G401.6 (cell line): ENCODE measurements around the gene ZBTB9.
"Not testable (repeated sequence)": the region's sequence is repeated elsewhere in the genome, so short reads cannot be mapped to it uniquely, and the experiment has no call there.

ENCODE experiments used
- FAIRE-seq: peaks from 2 replicates; lab custom pipeline; 2012; peaks lifted over from hg19 to GRCh38; lab: Jason Lieb, UNC

Gene ZBTB9

DNA sequence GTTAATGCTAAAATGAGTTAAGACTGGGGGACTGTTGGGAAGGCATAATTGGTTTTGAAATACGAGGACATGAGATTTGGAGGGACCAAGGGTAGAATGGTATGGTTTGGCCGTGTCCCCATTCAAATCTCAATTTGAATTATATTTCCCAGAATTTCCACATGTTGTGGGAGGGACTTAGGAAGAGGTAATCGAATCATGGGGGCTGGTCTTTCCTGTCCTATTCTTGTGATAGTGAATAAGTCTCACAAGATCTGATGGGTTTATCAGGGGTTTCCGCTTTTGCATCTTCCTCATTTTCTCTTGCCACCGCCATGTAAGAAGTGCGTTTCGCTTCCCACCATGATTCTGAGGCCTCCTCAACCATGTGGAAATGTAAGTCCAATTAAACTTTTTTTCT is 12.7 kb downstream of the ZBTB9 start:
- FAIRE-seq: no peak

DNA sequence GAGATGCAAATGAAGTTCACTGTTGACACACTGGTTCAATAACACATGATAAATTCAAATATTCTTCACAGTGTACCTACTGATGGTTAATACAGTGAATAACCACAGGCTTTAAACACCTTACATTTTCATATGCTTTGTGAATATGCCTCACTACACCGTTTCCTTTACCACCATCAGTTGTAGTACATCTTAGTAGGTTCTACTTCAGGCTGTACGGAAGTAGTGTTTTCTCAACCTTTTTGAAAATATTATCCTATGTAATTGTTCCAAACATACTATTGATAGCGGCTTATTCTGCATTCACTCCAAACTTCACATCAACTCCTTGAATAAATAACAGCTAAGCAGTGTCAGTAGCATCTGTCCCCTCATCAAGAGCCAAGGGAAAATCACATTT is 15.3 kb downstream of the ZBTB9 start:
- no peak for FAIRE-seq

DNA sequence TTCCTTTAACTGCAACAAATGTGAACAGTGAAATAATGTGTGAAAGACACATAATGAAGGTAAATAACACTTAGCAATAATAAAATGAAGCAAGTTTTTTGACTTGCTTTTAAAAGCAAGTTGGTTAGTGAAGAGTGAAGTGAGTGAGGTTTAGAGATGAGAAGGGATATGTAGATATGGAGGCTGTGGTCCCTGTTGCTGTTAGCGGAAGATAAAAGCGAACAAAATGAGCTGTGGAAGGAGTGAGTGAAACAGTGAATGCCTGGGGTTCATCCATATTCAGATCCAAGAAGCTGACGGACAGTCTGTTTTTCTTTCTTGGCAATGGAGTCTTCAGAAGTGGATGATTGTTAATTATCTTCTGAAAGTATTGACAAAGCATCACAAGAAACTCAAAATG is 23.5 kb downstream of the ZBTB9 start:
- no peak for FAIRE-seq

DNA sequence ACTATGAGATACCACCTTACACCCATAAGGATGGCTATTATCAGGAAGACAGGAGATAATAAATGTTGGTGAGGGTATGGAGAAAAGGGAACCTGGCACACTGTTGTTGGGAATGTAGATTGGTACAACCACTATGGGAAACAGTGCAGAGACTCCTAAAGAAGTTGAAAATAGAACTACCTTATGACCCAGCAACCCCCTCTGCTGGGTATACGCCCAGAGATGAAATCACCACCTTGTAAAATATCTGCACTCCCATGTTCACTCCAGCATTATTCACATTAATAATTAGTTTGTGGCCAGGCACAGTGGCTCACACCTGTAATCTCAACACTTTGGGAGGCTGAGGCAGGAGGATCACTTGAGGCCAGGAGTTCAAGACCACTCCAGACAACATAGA is 26.8 kb downstream of the ZBTB9 start:
- no peak for FAIRE-seq

DNA sequence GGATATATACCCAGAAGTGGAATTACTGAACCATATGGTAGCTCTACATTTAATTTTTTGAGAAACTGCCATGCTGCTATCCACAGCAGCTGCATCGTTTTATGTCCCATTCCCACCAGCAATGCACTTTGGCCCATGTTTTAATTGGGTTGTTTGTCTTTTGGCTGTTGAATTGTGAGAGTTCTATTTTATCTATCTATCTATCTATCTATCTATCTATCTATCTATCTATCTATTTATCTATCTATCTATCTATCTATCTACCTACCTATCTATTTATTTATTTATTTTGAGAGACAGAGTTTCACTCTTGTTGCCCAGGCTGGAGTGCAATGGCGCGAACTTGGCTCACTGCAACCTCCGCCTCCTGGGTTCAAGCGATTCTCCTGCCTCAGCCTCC is 28.2 kb downstream of the ZBTB9 start:
- FAIRE-seq: not testable (repeated sequence)

DNA sequence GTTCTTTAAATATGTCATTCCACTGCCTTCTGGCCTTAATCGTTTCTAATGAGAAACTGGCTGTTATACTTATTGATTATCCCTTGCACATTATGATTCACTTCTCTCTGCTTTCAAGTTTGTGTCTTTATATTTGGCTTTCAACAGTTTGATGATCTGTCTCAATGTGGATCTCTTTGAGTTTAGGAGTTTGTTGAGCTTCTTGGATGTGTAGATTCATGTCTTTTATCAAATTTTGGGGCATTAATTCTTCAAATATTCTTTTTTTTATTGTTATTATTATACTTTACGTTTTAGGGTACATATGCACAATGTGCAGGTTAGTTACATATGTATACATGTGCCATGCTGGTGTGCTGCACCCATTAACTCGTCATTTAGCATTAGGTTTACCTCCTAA is 29.3 kb downstream of the ZBTB9 start:
- FAIRE-seq: no peak

DNA sequence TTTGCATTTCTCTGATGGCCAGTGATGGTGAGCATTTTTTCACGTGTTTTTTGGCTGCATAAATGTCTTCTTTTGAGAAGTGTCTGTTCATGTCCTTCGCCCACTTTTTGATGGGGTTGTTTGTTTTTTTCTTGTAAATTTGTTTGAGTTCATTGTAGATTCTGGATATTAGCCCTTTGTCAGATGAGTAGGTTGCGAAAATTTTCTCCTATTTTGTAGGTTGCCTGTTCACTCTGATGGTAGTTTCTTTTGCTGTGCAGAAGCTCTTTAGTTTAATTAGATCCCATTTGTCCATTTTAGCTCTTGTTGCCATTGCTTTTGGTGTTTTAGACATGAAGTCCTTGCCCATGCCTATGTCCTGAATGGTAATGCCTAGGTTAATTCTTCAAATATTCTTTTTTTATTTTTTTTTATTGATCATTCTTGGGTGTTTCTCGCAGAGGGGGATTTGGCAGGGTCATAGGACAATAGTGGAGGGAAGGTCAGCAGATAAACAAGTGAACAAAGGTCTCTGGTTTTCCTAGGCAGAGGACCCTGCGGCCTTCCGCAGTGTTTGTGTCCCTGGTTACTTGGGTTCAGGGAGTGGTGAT is 30.4 kb downstream of the ZBTB9 start:
- not testable (repeated sequence) for FAIRE-seq

DNA sequence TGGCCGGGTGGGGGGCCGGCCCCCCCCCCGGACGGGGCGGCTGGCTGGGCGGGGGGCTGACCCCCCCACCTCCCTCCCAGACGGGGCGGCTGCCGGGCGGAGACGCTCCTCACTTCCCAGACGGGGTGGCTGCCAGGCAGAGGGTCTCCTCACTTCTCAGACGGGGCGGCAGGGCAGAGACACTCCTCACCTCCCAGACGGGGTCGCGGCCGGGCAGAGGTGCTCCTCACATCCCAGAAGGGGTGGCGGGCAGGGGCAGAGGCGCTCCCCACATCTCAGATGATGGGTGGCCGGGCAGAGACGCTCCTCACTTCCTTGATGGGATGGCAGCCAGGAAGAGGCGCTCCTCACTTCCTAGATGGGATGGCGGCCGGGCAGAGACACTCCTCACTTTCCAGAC is 31.3 kb downstream of the ZBTB9 start:
- not testable (repeated sequence) for FAIRE-seq

DNA sequence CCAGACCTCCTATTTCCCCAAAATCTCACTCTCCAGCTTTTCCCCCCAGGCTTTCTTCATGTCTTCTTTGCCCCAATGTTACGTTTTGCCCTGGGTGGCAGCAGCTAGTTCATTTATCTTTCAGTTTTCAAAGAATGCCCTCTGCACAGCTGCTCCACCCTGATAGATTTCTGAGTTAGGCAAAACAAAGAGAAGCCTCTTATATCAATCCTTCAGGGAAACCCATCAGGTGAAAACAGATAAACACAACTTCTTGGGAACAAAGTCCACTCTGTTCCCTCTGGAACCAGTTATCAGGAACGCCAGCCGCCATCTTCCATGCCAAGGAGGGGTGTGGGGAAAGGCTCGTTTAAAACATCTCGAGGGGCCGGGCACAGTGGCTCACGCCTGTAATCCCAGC is 34.0 kb downstream of the ZBTB9 start:
- FAIRE-seq: no peak

DNA sequence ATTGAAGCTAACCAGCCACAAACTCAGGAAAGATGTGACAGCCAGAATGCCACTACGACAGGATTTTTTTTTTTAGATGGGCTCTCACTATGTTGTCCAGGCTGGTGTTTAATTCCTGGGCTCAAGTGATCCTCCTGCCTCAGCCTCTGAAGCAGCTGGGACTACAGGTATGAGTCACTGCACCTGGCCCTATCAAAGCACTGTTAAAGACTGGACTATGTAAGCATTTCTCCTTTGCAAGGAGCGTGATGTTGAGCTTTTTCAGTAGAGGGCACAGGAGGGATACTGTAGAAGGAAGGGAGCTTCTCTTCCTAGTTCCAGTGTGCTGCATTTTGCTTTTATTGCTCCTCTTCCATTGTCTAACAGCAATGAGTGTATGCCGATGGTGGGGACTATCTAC is 35.8 kb downstream of the ZBTB9 start:
- FAIRE-seq: no peak

DNA sequence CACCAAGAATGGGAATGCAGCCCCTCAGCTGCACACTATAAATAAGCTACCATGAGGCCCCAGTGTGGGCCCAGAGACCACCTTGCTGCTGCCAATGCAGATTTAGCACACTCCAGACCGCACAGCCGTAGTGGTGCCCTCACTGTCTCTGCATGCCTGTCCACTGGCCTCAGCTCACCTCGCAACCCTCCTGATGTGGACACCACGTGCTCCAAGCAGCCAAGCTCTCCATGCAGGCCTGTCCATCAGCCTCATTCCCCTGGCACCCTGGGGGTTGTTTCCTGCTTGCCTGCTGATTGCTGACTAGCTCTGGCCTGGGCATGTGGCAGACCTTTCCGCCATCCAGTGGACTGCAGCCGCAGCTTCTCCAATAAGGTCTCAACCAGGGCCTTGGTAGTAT is 36.2 kb downstream of the ZBTB9 start:
- FAIRE-seq: no peak

DNA sequence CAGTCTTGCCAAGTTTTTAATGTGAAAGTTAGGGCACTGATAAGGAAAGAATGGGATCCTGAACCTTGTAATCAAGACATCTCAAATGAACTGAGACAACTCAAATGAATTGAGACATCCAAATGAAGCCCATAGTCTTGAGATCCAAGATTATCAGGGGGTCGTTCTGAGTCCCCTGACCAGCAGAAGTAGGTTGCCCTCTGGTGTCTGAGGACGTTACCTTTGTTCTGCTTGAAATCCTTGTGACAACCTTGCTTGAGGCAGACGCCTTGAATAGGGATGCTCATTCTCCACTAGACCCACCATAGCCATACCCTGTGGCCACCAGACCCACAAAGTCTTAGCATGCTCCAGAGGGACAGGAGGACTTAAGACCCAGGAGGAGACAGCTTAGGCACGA is 37.7 kb downstream of the ZBTB9 start:
- FAIRE-seq: no peak

DNA sequence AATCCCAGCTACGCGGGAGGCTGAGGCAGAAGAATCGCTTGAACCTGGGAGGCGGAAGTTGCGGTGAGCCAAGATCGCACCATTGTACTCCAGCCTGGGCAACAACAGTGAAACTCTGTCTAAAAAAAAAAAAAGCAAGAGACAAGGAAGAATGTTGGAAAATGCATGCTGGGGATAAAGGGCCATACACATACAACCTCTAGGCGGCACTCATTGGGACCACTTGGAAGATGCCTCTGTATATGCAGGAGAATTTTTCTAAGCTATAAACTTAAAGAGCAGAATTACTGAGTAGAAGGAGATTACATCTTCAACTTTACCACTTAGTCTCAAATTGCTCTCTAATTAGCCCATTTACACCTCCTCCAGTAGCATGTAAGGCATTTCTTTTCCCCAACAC is 42.8 kb downstream of the ZBTB9 start:
- no peak for FAIRE-seq

DNA sequence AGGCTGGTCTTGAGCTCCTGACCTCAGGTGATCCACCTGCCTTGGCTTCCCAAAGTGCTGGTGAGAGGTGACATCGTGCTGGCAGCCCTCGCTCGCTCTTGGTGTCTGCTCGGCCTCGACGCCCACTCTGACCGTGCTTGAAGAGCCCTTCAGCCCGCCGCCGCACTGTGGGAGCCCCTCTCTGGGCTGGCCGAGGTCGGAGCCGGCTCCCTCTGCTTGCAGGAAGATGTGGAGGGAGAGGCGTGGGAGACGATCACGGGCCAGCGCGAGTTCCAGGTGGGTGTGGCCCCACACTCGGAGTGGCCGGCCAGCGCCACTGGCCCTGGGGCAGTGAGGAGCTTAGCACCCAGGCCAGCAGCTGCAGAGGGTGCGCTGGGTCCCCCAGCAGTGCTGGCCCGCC is 48.1 kb downstream of the ZBTB9 start:
- FAIRE-seq: no peak

DNA sequence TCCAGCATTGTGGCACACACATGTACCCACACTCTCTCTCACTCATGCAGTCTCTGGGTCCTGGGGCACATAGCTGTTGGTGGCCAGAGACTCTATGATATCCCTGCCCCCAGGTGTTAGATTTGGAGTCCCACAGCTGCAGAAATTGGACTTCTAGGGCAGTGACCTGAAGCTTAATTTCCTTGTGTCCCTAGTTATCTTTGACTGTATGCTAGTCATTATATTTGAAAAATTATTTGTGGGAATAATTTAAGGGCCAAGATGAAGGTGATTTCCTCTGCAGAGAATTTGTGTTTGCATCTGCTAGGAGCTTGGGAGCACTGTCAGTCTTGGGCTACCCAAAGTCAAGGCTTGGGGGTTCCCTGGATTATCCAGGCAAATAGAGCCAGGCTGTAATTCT is 50.1 kb downstream of the ZBTB9 start:
- no peak for FAIRE-seq

DNA sequence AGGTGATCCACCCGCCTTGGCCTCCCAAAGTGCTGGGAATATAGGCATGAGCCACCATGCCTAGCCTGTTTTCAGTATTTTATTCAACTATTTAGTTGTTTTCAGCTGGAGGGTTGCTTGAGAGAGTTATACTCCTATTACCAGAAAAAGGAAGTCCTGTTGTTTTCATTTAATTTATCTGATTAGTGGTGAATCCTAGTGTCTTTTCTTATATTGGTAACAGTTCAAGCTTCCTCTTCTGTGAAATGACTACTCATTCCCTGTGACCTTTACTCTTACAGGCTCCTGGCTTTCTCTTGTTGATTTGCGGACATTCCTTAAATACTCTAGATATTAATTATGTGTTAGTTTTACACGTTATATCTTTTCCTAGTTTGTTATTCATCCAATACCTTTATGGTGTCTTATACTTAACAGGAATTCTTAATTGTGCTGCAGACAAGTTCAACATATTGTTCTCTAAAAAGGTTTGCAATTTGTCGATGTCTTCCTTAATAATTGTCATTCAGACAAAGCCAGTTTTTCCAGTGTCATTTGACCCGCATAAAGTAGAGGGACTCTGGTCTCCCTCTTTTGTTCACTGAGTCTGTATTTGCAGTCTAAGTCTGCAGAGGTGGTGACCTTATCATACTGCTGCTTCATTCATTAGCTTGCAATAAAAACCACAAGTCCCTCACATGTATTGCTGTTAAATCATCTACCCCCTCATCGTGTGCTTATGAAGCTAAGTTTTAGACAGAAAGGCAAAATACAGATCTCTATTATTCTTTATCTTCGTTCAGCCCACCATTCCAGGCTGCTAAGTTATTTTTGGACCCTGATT is 51.4 kb downstream of the ZBTB9 start:
- no peak for FAIRE-seq
